GM10266 (cell line): ENCODE data around the gene ASCC2.

Experiments used
- DNase-seq: peaks from one replicate; pipeline ENCODE4 v3.0.0; 2012; ENCODE audit errors: extremely low spot score
- CTCF ChIP-seq: IDR thresholded peaks from 2 replicates; pipeline ENCODE4 v1.5.1; 2012; ENCODE audit warnings: mild to moderate bottlenecking, low read depth; ENCODE audit not compliant: control insufficient read depth, insufficient read depth; ENCODE audit errors: missing control alignments

ASCC2 gene

GRCh38 chr22:29767171-29768051, 70.7 kb downstream of the ASCC2 start, which contains the start of gene UQCR10:
Gene UQCR10, plus strand, starts transcription at chr22:29767369. Its CDS starts 30 bp downstream, at chr22:29767399.
- DNase-seq, result peak; percentile 90
- no peak for TF ChIP-seq CTCF

GRCh38 chr22:29766632-29767170, 71.4 kb downstream of the ASCC2 start, which contains the start of gene ZMAT5:
Gene ZMAT5, minus strand, starts transcription at chr22:29767007. Its CDS starts 18,463 bp downstream, at chr22:29748544.
- DNase-seq, result peak; percentile 94
- TF ChIP-seq CTCF, result no peak

- DNase-seq, result peak; percentile 40
Observed at GRCh38 chr22:29765905-29766631, 72.0 kb downstream of the ASCC2 start.

GRCh38 chr22:29762263-29762662, 75.8 kb downstream of the ASCC2 start:
- DNase-seq, result no peak
- TF ChIP-seq CTCF, result no peak

More at GRCh38 chr22:29765905-29766631, 72.0 kb downstream of the ASCC2 start:
- TF ChIP-seq CTCF, result no peak

GRCh38 chr22:29758959-29759358, 79.1 kb downstream of the ASCC2 start:
- no peak for TF ChIP-seq CTCF
- no peak for DNase-seq

- TF ChIP-seq CTCF, result no peak
Observed at GRCh38 chr22:29758068-29758622, 79.9 kb downstream of the ASCC2 start.

GRCh38 chr22:29757096-29757495, 81.0 kb downstream of the ASCC2 start:
- no peak for DNase-seq
- TF ChIP-seq CTCF, result no peak

More at GRCh38 chr22:29758068-29758622, 79.9 kb downstream of the ASCC2 start:
- no peak for DNase-seq
